Smooth muscle cell (in vitro differentiated cells): ENCODE measurements around the gene C16orf96. TPM values are rescaled to one million over a fixed set of nuclear protein-coding genes. Genes with fewer than 3 reads are reported as not detected.

Experiments
- DNase-seq: peaks from one replicate; lab custom pipeline; 2025; ENCODE audit not compliant: unreplicated experiment; lab: John Stamatoyannopoulos, UW
- H2AFZ ChIP-seq: fragments of 200-600 bp; sonication (generic); 2 replicates; pipeline ENCODE4 v1.6.0; 2016; ENCODE audit warnings: antibody characterized with exemption, low read depth, mild to moderate bottlenecking
- H3F3A ChIP-seq: fragments of 200-600 bp; sonication (generic); 2 replicates; pipeline ENCODE4 v1.6.0; 2017; ENCODE audit warnings: antibody characterized with exemption, low read depth
- H3K27ac ChIP-seq: fragments of 200-600 bp; sonication (generic); 2 replicates; pipeline ENCODE4 v1.5.1; 2016; ENCODE audit warnings: low read depth, mild to moderate bottlenecking
- H3K27me3 ChIP-seq: fragments of 200-600 bp; sonication (generic); 2 replicates; pipeline ENCODE4 v1.6.1; 2016; ENCODE audit warnings: low read depth, mild to moderate bottlenecking
- H3K36me3 ChIP-seq: fragments of 200-600 bp; sonication (generic); 2 replicates; pipeline ENCODE4 v1.5.1; 2016; ENCODE audit warnings: low read depth
- H3K4me1 ChIP-seq: fragments of 200-600 bp; sonication (generic); 2 replicates; pipeline ENCODE4 v1.5.1; 2016; ENCODE audit warnings: low read depth
- H3K4me2 ChIP-seq: fragments of 200-600 bp; sonication (generic); 2 replicates; pipeline ENCODE4 v1.6.0; 2016; ENCODE audit warnings: mild to moderate bottlenecking
- H3K4me3 ChIP-seq: fragments of 200-600 bp; sonication (generic); 2 replicates; pipeline ENCODE4 v1.5.1; 2016; ENCODE audit warnings: mild to moderate bottlenecking
- H3K79me2 ChIP-seq: fragments of 200-600 bp; sonication (generic); 2 replicates; pipeline ENCODE4 v1.6.0; 2016; ENCODE audit warnings: low read depth, mild to moderate bottlenecking
- H3K9ac ChIP-seq: fragments of 200-600 bp; sonication (generic); 2 replicates; pipeline ENCODE4 v1.6.0; 2016; ENCODE audit warnings: low read depth
- H3K9me3 ChIP-seq: fragments of 200-600 bp; sonication (generic); replicated peaks from 2 replicates; pipeline ENCODE4 v1.5.1; 2016; ENCODE audit warnings: low read depth
- H4K20me1 ChIP-seq: fragments of 200-600 bp; sonication (generic); 2 replicates; pipeline ENCODE4 v1.6.0; 2016; ENCODE audit warnings: low read depth
- WGBS: methylation state at CpG from one replicate; pipeline ENCODE4 v1.1.7; 2016; ENCODE audit warnings: low lambda C conversion rate; 5-methylcytosine and 5-hydroxymethylcytosine counted together
- polyA plus RNA-seq: library from polyadenylated mRNA; unstranded; fragments of >200 nt; fragmentation: Nextera tagmentation; extraction: Ambion mirVana; gene quantifications from 2 replicates; pipeline ENCODE4 v1.2.1, GENCODE V29; 2016
- total RNA-seq: library from RNA; depleted of rRNA; stranded (reverse); fragments of >200 nt; gene quantifications from 2 replicates; pipeline ENCODE4 v1.2.3, GENCODE V29; 2014
- TF ChIP-seq, protein P1 (sequence below): fragments of 200-600 bp; sonication (generic); IDR thresholded peaks from 2 replicates; pipeline ENCODE4 v1.5.1; 2017; ENCODE audit warnings: borderline replicate concordance, mild to moderate bottlenecking, antibody characterized with exemption; ENCODE audit not compliant: insufficient read depth, poor library complexity, severe bottlenecking

Gene C16orf96
- total and polyA plus RNA-seq, 2 experiments from 2014 or later: 0.09 TPM; not detected in 1

DNA sequence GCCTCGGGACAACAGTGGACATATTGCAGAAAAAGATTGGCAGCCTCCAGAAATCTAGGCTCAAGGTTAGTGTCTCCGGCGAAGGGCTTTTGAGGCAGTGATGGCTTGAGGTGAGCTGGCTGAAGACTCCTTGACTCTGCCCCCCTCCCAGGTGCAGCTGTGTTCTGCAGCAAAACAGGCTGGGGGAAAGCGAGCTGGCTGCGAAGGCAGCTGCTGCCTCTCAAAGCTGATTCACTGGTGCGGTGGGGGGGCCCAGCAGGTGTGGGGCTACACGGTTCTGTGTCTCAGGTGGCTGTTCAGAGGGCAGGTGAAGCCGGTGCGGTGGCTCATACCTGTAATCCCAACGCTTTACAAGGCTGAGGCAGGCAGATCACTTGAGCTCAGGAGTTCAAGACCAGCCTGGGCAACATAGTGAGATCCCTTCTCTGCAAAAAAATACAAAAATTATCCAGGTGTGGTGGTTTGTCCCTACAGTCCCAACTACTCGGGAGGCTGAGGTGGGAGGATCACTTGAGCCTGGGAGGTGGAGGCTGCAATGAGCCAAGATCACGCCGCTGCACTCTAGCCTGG lies 22.9 kb downstream of the C16orf96 start:
- Histone ChIP-seq H3K27ac (no peak overlapping the region), H3K9ac (no peak overlapping the region), H3F3A (no peaks in the 10 kb centered on the region), H3K4me2 (no peak overlapping the region), H3K4me1 (no peaks in the 10 kb centered on the region), H3K79me2 (no peaks in the 10 kb centered on the region), H3K4me3 (no peak overlapping the region), H3K27me3 (no peaks in the 10 kb centered on the region), H3K9me3 (no peaks in the 10 kb centered on the region), H4K20me1 (no peaks in the 10 kb centered on the region), H2AFZ (no peak overlapping the region), H3K36me3 (no peaks in the 10 kb centered on the region)
- no peak for DNase-seq
- WGBS: 90% methylated on average over 13 of the region's 13 CpGs
- TF ChIP-seq, protein P1, sequence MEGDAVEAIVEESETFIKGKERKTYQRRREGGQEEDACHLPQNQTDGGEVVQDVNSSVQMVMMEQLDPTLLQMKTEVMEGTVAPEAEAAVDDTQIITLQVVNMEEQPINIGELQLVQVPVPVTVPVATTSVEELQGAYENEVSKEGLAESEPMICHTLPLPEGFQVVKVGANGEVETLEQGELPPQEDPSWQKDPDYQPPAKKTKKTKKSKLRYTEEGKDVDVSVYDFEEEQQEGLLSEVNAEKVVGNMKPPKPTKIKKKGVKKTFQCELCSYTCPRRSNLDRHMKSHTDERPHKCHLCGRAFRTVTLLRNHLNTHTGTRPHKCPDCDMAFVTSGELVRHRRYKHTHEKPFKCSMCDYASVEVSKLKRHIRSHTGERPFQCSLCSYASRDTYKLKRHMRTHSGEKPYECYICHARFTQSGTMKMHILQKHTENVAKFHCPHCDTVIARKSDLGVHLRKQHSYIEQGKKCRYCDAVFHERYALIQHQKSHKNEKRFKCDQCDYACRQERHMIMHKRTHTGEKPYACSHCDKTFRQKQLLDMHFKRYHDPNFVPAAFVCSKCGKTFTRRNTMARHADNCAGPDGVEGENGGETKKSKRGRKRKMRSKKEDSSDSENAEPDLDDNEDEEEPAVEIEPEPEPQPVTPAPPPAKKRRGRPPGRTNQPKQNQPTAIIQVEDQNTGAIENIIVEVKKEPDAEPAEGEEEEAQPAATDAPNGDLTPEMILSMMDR: no peak

GRCh38 chr16:4580250-4580649 lies 24.1 kb downstream of the C16orf96 start:
- no peaks in the 10 kb centered on the region for H3F3A ChIP-seq
- no peaks in the 10 kb centered on the region for H3K27me3 ChIP-seq
- 76% methylated on average over 5 of the region's 6 CpGs for WGBS
- no peak for DNase-seq
- H3K4me2 ChIP-seq: no peak overlapping the region
- H3K36me3 ChIP-seq: no peaks in the 10 kb centered on the region
- no peaks in the 10 kb centered on the region for H3K4me1 ChIP-seq
- H3K9ac ChIP-seq: no peak overlapping the region
- no peaks in the 10 kb centered on the region for H3K79me2 ChIP-seq
- no peaks in the 10 kb centered on the region for H4K20me1 ChIP-seq
- TF ChIP-seq, protein P1: no peak
- H3K4me3 ChIP-seq: no peak overlapping the region
- no peak overlapping the region for H2AFZ ChIP-seq
- H3K9me3 ChIP-seq: no peaks in the 10 kb centered on the region
- H3K27ac ChIP-seq: no peak overlapping the region

DNA sequence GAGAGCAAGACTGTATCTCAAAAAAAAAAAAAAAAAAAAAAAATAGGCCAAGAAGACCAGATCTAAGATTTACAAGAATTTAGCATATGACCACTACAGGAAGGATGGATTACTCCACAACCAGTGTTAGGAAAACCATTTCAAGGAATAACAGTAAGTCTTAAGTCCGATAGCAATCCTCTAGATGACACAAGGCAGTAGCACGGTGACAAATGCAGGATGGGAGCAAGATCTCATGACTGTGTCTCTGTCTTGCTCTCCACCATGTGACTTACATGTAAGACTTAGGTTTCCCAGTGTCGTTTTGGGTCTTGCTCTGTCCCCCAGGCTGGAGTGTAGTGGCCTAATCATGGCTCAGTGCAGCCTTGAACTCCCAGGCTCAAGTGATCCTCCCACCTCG lies 27.8 kb downstream of the C16orf96 start:
- no peaks in the 10 kb centered on the region for H3K79me2 ChIP-seq
- H3K27ac ChIP-seq: no peak overlapping the region
- no peaks in the 10 kb centered on the region for H3K27me3 ChIP-seq
- no peak overlapping the region for H3K4me2 ChIP-seq
- no peaks in the 10 kb centered on the region for H4K20me1 ChIP-seq
- DNase-seq: no peak
- no peak overlapping the region for H3K9ac ChIP-seq
- no peaks in the 10 kb centered on the region for H3K4me1 ChIP-seq
- no peak overlapping the region for H2AFZ ChIP-seq
- no peaks in the 10 kb centered on the region for H3K36me3 ChIP-seq
- no peaks in the 10 kb centered on the region for H3K9me3 ChIP-seq
- TF ChIP-seq, protein P1: no peak
- H3F3A ChIP-seq: no peaks in the 10 kb centered on the region
- no peak overlapping the region for H3K4me3 ChIP-seq
- WGBS: 77% methylated on average over 4 of the region's 4 CpGs

GRCh38 chr16:4586291-4586690 lies 30.2 kb downstream of the C16orf96 start:
- Histone ChIP-seq H3K27ac (no peak overlapping the region), H3K79me2 (no peaks in the 10 kb centered on the region), H3F3A (no peaks in the 10 kb centered on the region), H3K4me2 (no peak overlapping the region), H3K27me3 (no peaks in the 10 kb centered on the region), H3K9me3 (no peaks in the 10 kb centered on the region), H3K9ac (no peak overlapping the region), H2AFZ (no peak overlapping the region), H3K4me1 (no peaks in the 10 kb centered on the region), H4K20me1 (no peaks in the 10 kb centered on the region), H3K4me3 (no peak overlapping the region), H3K36me3 (no peaks in the 10 kb centered on the region)
- WGBS: 87% methylated on average over 7 of the region's 7 CpGs
- DNase-seq: no peak
- TF ChIP-seq, protein P1: no peak
